ENCODE measurements around the gene DAAM1. TPM values are rescaled to one million over a fixed set of nuclear protein-coding genes. Genes with fewer than 3 reads are reported as not detected.

Gene DAAM1
- total RNA-seq, 2 experiments from 2014 or later, result 11.3 to 11.7 TPM

- Mint-ChIP-seq H3K4me3 (no peak overlapping the region), H3K36me3 (ENCODE audit: low read depth) (no peaks in the 10 kb centered on the region), H3K9me3 (ENCODE audit: low read depth) (peaks cover 3% of the 10 kb centered on the region), H3K27me3 (peaks cover 5% of the 10 kb centered on the region), H3K4me1 (peaks cover 10% of the 10 kb centered on the region), H3K27ac (no peak overlapping the region)
- DNase-seq, result peak; percentile 42
- intact Hi-C loops (cut with DNase I, micrococcal nuclease), result no loop called here
- ATAC-seq, result peak; percentile 87
- CTCF ChIA-PET, result interaction anchor here (0.6 to 1.3 kb wide), 4 partner anchors 25 to 282 kb away, joined by 3 to 4 read pairs (median 3); no protein-coding TSS in a partner anchor
- POLR2A ChIA-PET, result no interaction called here
Observed at GRCh38 chr14:59161561-59162175, 26.8 kb upstream of the DAAM1 start.

- Mint-ChIP-seq H3K4me1 (peaks cover 7% of the 10 kb centered on the region), H3K27ac (no peak overlapping the region), H3K27me3 (peaks cover 5% of the 10 kb centered on the region), H3K36me3 (ENCODE audit: low read depth) (no peaks in the 10 kb centered on the region), H3K9me3 (ENCODE audit: low read depth) (no peaks in the 10 kb centered on the region), H3K4me3 (no peak overlapping the region)
- ChIA-PET POLR2A (no interaction called here), CTCF (interaction anchor here (0.6 kb wide), 1 partner anchor 1331 kb away, joined by 3 read pairs; no protein-coding TSS in a partner anchor)
- ATAC-seq (no peak), DNase-seq (no peak)
- intact Hi-C loops (cut with DNase I, micrococcal nuclease), result no loop called here
Observed at GRCh38 chr14:59166258-59166657, 22.2 kb upstream of the DAAM1 start.

- no peak overlapping the region for H3K27ac Mint-ChIP-seq
- no peaks in the 10 kb centered on the region for H3K9me3 Mint-ChIP-seq (ENCODE audit: low read depth)
- no peaks in the 10 kb centered on the region for H3K4me1 Mint-ChIP-seq
- no peaks in the 10 kb centered on the region for H3K36me3 Mint-ChIP-seq (ENCODE audit: low read depth)
- DNase-seq, result no peak
- H3K4me3 Mint-ChIP-seq, result no peak overlapping the region
- intact Hi-C loops (cut with DNase I, micrococcal nuclease), result no loop called here
- no peak for ATAC-seq
- peaks cover 2% of the 10 kb centered on the region for H3K27me3 Mint-ChIP-seq
- CTCF ChIA-PET, result no interaction called here
- POLR2A ChIA-PET, result no interaction called here
Observed at GRCh38 chr14:59175404-59175803, 13.1 kb upstream of the DAAM1 start.

- no peaks in the 10 kb centered on the region for H3K9me3 Mint-ChIP-seq (ENCODE audit: low read depth)
- intact Hi-C loops (cut with DNase I, micrococcal nuclease), result no loop called here
- ChIA-PET CTCF (interaction anchor here (0.7 to 1.1 kb wide), 2 partner anchors 13 to 22 kb away, joined by 3 read pairs; no protein-coding TSS in a partner anchor), POLR2A (interaction anchor here (0.6 kb wide), 1 partner anchor 281 kb away, joined by 3 read pairs; no protein-coding TSS in a partner anchor)
- peaks cover 4% of the 10 kb centered on the region for H3K27me3 Mint-ChIP-seq
- no peak for ATAC-seq
- H3K36me3 Mint-ChIP-seq (ENCODE audit: low read depth), result no peaks in the 10 kb centered on the region
- DNase-seq, result no peak
- no peak overlapping the region for H3K4me3 Mint-ChIP-seq
- no peak overlapping the region for H3K27ac Mint-ChIP-seq
- H3K4me1 Mint-ChIP-seq, result no peaks in the 10 kb centered on the region
Observed at GRCh38 chr14:59176765-59177164, 11.7 kb upstream of the DAAM1 start.

GRCh38 chr14:59177262-59177661 lies 11.2 kb upstream of the DAAM1 start:
- peaks cover 4% of the 10 kb centered on the region for H3K27me3 Mint-ChIP-seq
- CTCF ChIA-PET, result interaction anchor here (1.1 kb wide), 1 partner anchor 14 kb away, joined by 3 read pairs; no protein-coding TSS in a partner anchor
- intact Hi-C loops (cut with DNase I, micrococcal nuclease), result no loop called here

GRCh38 chr14:59181791-59182190 lies 6.7 kb upstream of the DAAM1 start:
- CTCF ChIA-PET, result no interaction called here
- H3K36me3 Mint-ChIP-seq (ENCODE audit: low read depth), result no peaks in the 10 kb centered on the region
- DNase-seq, result no peak
- intact Hi-C loops (cut with DNase I, micrococcal nuclease), result loop anchor here (10.0 kb wide), 2 partner anchors 757 to 1787 kb away; partner anchors contain the start of genes KIAA0586 (in 1 of the 2), NAA30 (in 1 of the 2) and TIMM9 (in 1 of the 2)
- H3K9me3 Mint-ChIP-seq (ENCODE audit: low read depth), result no peaks in the 10 kb centered on the region
- POLR2A ChIA-PET, result no interaction called here
- peaks cover 12% of the 10 kb centered on the region for H3K27me3 Mint-ChIP-seq
- no peak overlapping the region for H3K4me3 Mint-ChIP-seq
- no peak for ATAC-seq
- peaks cover under 1% of the 10 kb centered on the region for H3K4me1 Mint-ChIP-seq
- no peak overlapping the region for H3K27ac Mint-ChIP-seq

More at GRCh38 chr14:59177262-59177661, 11.2 kb upstream of the DAAM1 start:
- no peak for ATAC-seq
- Mint-ChIP-seq H3K27ac (no peak overlapping the region), H3K4me3 (no peak overlapping the region), H3K9me3 (ENCODE audit: low read depth) (no peaks in the 10 kb centered on the region), H3K36me3 (ENCODE audit: low read depth) (no peaks in the 10 kb centered on the region), H3K4me1 (no peaks in the 10 kb centered on the region)
- POLR2A ChIA-PET, result no interaction called here
- DNase-seq, result no peak

- Mint-ChIP-seq H3K4me1 (peaks cover 5% of the 10 kb centered on the region), H3K36me3 (ENCODE audit: low read depth) (no peaks in the 10 kb centered on the region), H3K4me3 (no peak overlapping the region), H3K9me3 (ENCODE audit: low read depth) (no peaks in the 10 kb centered on the region), H3K27me3 (peaks cover 16% of the 10 kb centered on the region), H3K27ac (no peak overlapping the region)
- ATAC-seq (no peak), DNase-seq (no peak)
- intact Hi-C loops (cut with DNase I, micrococcal nuclease), result loop anchor here (10.0 kb wide), 2 partner anchors 758 to 1788 kb away; partner anchors contain the start of genes KIAA0586 (in 1 of the 2), NAA30 (in 1 of the 2) and TIMM9 (in 1 of the 2)
- POLR2A ChIA-PET, result no interaction called here
- CTCF ChIA-PET, result no interaction called here
Observed at GRCh38 chr14:59182641-59183040, 5.8 kb upstream of the DAAM1 start.

- peaks cover 5% of the 10 kb centered on the region for H3K4me1 Mint-ChIP-seq
- intact Hi-C loops (cut with DNase I, micrococcal nuclease), result loop anchor here (10.0 kb wide), 2 partner anchors 758 to 1788 kb away; partner anchors contain the start of genes KIAA0586 (in 1 of the 2), NAA30 (in 1 of the 2) and TIMM9 (in 1 of the 2)
- POLR2A ChIA-PET, result no interaction called here
Observed at GRCh38 chr14:59183150-59183549, 5.3 kb upstream of the DAAM1 start.

GRCh38 chr14:59184396-59184795 lies 4.1 kb upstream of the DAAM1 start:
- Mint-ChIP-seq H3K27me3 (peaks cover 14% of the 10 kb centered on the region), H3K27ac (no peak overlapping the region), H3K9me3 (ENCODE audit: low read depth) (no peaks in the 10 kb centered on the region), H3K4me1 (peaks cover 5% of the 10 kb centered on the region), H3K4me3 (no peak overlapping the region), H3K36me3 (ENCODE audit: low read depth) (no peaks in the 10 kb centered on the region)
- intact Hi-C loops (cut with DNase I, micrococcal nuclease), result loop anchor here (10.0 kb wide), 2 partner anchors 760 to 1790 kb away; partner anchors contain the start of genes KIAA0586 (in 1 of the 2), NAA30 (in 1 of the 2) and TIMM9 (in 1 of the 2)
- DNase-seq (no peak), ATAC-seq (no peak)
- ChIA-PET CTCF (interaction anchor here (1.5 kb wide), 1 partner anchor 55 kb away, joined by 3 read pairs; no protein-coding TSS in a partner anchor), POLR2A (no interaction called here)

More at GRCh38 chr14:59183150-59183549, 5.3 kb upstream of the DAAM1 start:
- Mint-ChIP-seq H3K9me3 (ENCODE audit: low read depth) (no peaks in the 10 kb centered on the region), H3K27me3 (peaks cover 16% of the 10 kb centered on the region), H3K27ac (no peak overlapping the region), H3K4me3 (no peak overlapping the region), H3K36me3 (ENCODE audit: low read depth) (no peaks in the 10 kb centered on the region)
- CTCF ChIA-PET, result interaction anchor here (1.5 kb wide), 1 partner anchor 54 kb away, joined by 3 read pairs; no protein-coding TSS in a partner anchor
- DNase-seq (no peak), ATAC-seq (no peak)

GRCh38 chr14:59185676-59186075 lies 2.8 kb upstream of the DAAM1 start:
- DNase-seq (no peak), ATAC-seq (no peak)
- Mint-ChIP-seq H3K27me3 (peaks cover 11% of the 10 kb centered on the region), H3K36me3 (ENCODE audit: low read depth) (no peaks in the 10 kb centered on the region), H3K4me3 (no peak overlapping the region), H3K9me3 (ENCODE audit: low read depth) (no peaks in the 10 kb centered on the region), H3K27ac (no peak overlapping the region), H3K4me1 (peaks cover 13% of the 10 kb centered on the region)
- ChIA-PET POLR2A (interaction anchor here (0.6 kb wide), 1 partner anchor 680 kb away, joined by 6 read pairs; no protein-coding TSS in a partner anchor), CTCF (no interaction called here)
- intact Hi-C loops (cut with DNase I, micrococcal nuclease), result loop anchor here (5.0 to 10.0 kb wide), 9 partner anchors 92 to 1791 kb away; partner anchors contain the start of genes DACT1 (in 2 of the 2), CCDC175 (in 1 of the 2), DHRS7 (in 1 of the 2) and KIAA0586 (in 1 of the 2)

- no peak overlapping the region for H3K27ac Mint-ChIP-seq
- no peak for DNase-seq
- H3K4me3 Mint-ChIP-seq, result no peak overlapping the region
- ATAC-seq, result no peak
- peaks cover 13% of the 10 kb centered on the region for H3K4me1 Mint-ChIP-seq
- intact Hi-C loops (cut with DNase I, micrococcal nuclease), result loop anchor here (5.0 to 10.0 kb wide), 9 partner anchors 91 to 1792 kb away; partner anchors contain the start of genes DACT1 (in 2 of the 2), CCDC175 (in 1 of the 2), DHRS7 (in 1 of the 2) and KIAA0586 (in 1 of the 2)
- no peaks in the 10 kb centered on the region for H3K36me3 Mint-ChIP-seq (ENCODE audit: low read depth)
- ChIA-PET POLR2A (no interaction called here), CTCF (interaction anchor here (0.6 to 1.1 kb wide), 3 partner anchors 17 to 321 kb away, joined by 3 read pairs; no protein-coding TSS in a partner anchor)
- no peaks in the 10 kb centered on the region for H3K9me3 Mint-ChIP-seq (ENCODE audit: low read depth)
- peaks cover 11% of the 10 kb centered on the region for H3K27me3 Mint-ChIP-seq
Observed at GRCh38 chr14:59186306-59186705, 2.2 kb upstream of the DAAM1 start.

All from activated CD4-positive, alpha-beta T cell treated with anti-CD3 and anti-CD28 coated beads for 36 hours (primary cell).